Gastroesophageal sphincter (tissue), 4 donors: Measurements from ENCODE around the gene SLC22A7. TPM values are rescaled to one million over a fixed set of nuclear protein-coding genes. Genes with fewer than 3 reads are reported as not detected.
"Not testable (repeated sequence)": the region's sequence is repeated elsewhere in the genome, so short reads cannot be mapped to it uniquely, and the experiment has no call there.

Experiments
- ATAC-seq: fragments of 150-250 bp; one replicate; pipeline ENCODE4 v1.9.1; 2016; ENCODE audit warnings: mild to moderate bottlenecking, moderate library complexity
- H3K27ac ChIP-seq, 4 donors: fragments of 200-600 bp; sonication (generic) in 3 of 4; 1 replicate in 3 of 4; 2 replicates in 1 of 4; pipeline ENCODE4 v1.5.1; 2016 to 2019
- H3K27me3 ChIP-seq: fragments of 200-600 bp; sonication (generic); one replicate; pipeline ENCODE4 v1.5.1; 2019
- H3K36me3 ChIP-seq, 2 donors: fragments of 200-600 bp; sonication (generic); one replicate each; pipeline ENCODE4 v1.5.1; 2019; ENCODE audit warnings: control low read depth in 1 of 2
- H3K4me1 ChIP-seq, 3 donors: fragments of 200-600 bp; sonication (generic); 1 replicate in 2 of 3; 2 replicates in 1 of 3; pipeline ENCODE4 v1.5.1; 2016 to 2019; ENCODE audit warnings: control low read depth in 2 of 3
- H3K4me3 ChIP-seq, 2 donors: fragments of 200-600 bp; sonication (generic); one replicate each; pipeline ENCODE4 v1.5.1; 2019; ENCODE audit warnings: mild to moderate bottlenecking in 1 of 2, moderate library complexity in 1 of 2
- H3K9me3 ChIP-seq, 3 donors: fragments of 200-600 bp; sonication (generic); one replicate each; pipeline ENCODE4 v1.5.1; 2017 to 2019; ENCODE audit warnings: control low read depth in 2 of 3
- EP300 ChIP-seq: sonication (generic); formaldehyde crosslinking; IDR thresholded peaks from one replicate; pipeline ENCODE4 v1.6.1; 2017; ENCODE audit warnings: antibody characterized with exemption, mild to moderate bottlenecking
- POLR2A ChIP-seq, 2 donors: fragments of 450-650 bp; IDR thresholded peaks; one replicate each; pipeline ENCODE4 v1.6.1; 2017; ENCODE audit warnings: antibody characterized with exemption in 2 of 2, mild to moderate bottlenecking in 2 of 2, moderate library complexity in 1 of 2
- POLR2AphosphoS5 ChIP-seq: sonication (generic); formaldehyde crosslinking; IDR thresholded peaks from one replicate; pipeline ENCODE4 v1.6.1; 2017; ENCODE audit warnings: antibody characterized with exemption
- WGBS, 2 donors: methylation state at CpG; one replicate each; pipeline ENCODE4 v1.1.5; 2018; ENCODE audit warnings: low coverage in 1 of 2; 5-methylcytosine and 5-hydroxymethylcytosine counted together
- small RNA-seq, 4 donors: library from RNA; depleted of rRNA; stranded (forward); fragments of <200 nt; gene quantifications; one replicate each; pipeline ENCODE3, GENCODE V24; 2016
- total RNA-seq, 4 donors: library from RNA; depleted of rRNA; stranded (reverse); fragments of >200 nt; gene quantifications; one replicate each; pipeline ENCODE4 v1.1.0, GENCODE V29; 2016
- TF ChIP-seq, protein P1 (sequence below), 4 experiments: fragments of 200-600 bp in 2 of 4; fragments of 450-650 bp in 2 of 4; sonication (generic) in 1 of 4; IDR thresholded peaks; one replicate each; pipeline ENCODE4 v1.5.1; 2017 to 2019; ENCODE audit warnings: antibody characterized with exemption in 4 of 4, mild to moderate bottlenecking in 2 of 4, moderate library complexity in 2 of 4

SLC22A7 gene
- total RNA-seq, 4 donors from 2014 or later = not detected

DNA sequence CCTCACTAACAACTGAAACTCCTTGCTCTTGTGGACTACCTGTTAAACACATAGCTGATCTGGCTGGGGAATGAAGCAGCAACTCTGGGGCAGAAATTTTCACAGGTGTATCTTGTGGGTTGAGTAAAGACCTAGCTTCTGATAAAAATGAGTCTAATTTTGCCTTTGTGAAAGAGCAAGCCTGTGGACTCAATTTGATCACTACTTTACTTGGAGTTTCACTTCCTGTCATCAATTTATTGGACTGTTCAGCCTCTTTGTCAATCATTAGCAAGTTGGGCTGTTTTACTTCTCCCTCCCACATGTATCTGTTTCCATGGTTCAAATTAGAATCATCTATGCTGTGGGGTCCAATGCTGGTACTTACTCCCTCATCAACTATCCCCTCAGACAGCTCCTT, 40.2 kb downstream of the SLC22A7 start:
- no peaks in the 10 kb centered on the region for H3K9me3 ChIP-seq
- no peaks in the 10 kb centered on the region for H3K4me1 ChIP-seq
- ATAC-seq = no peak
- H3K36me3 ChIP-seq = peaks cover 0 to 70% of the 10 kb centered on the region in 2 donors
- H3K4me3 ChIP-seq = no peak overlapping the region
- H3K27ac ChIP-seq = no peak overlapping the region
- no peak for TF ChIP-seq POLR2AphosphoS5
- TF ChIP-seq, protein P1, sequence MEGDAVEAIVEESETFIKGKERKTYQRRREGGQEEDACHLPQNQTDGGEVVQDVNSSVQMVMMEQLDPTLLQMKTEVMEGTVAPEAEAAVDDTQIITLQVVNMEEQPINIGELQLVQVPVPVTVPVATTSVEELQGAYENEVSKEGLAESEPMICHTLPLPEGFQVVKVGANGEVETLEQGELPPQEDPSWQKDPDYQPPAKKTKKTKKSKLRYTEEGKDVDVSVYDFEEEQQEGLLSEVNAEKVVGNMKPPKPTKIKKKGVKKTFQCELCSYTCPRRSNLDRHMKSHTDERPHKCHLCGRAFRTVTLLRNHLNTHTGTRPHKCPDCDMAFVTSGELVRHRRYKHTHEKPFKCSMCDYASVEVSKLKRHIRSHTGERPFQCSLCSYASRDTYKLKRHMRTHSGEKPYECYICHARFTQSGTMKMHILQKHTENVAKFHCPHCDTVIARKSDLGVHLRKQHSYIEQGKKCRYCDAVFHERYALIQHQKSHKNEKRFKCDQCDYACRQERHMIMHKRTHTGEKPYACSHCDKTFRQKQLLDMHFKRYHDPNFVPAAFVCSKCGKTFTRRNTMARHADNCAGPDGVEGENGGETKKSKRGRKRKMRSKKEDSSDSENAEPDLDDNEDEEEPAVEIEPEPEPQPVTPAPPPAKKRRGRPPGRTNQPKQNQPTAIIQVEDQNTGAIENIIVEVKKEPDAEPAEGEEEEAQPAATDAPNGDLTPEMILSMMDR (IDR thresholded peaks at IDR 0.05) = no peak
- no peaks in the 10 kb centered on the region for H3K27me3 ChIP-seq

DNA sequence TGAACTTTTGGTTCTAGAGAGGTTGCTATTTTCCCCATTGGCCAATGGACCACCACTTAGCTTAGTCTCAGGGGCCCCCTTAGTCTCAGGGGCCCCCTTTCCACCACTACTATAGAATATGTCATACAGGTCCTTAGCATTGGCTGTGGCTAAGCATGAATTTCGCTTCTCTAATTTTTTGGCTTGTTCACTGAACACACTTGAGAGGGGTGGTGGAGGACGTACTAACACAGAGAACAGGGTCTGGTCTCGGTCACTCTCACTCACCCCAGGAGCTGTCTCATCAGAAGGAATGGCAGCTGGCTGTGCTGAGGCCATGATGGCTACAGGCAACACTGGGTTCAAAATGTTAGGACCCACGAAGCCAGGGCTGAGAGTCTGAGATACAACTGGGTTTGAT, 41.1 kb downstream of the SLC22A7 start:
- WGBS, 2 donors = 100% methylated on average over 1 of the region's 4 CpGs; no CpG with 5 or more reads in 1 of the 2 donors
- H3K9me3 ChIP-seq = no peaks in the 10 kb centered on the region
- H3K27ac ChIP-seq = no peak overlapping the region
- ATAC-seq = no peak
- H3K27me3 ChIP-seq = no peaks in the 10 kb centered on the region
- peaks cover 0 to 80% of the 10 kb centered on the region in 2 donors for H3K36me3 ChIP-seq
- no peaks in the 10 kb centered on the region for H3K4me1 ChIP-seq
- no peak overlapping the region for H3K4me3 ChIP-seq
- TF ChIP-seq, protein P1 (IDR thresholded peaks at IDR 0.05) = no peak
- TF ChIP-seq EP300 = no peak
- TF ChIP-seq POLR2AphosphoS5 = no peak
- no peak for TF ChIP-seq POLR2A (IDR thresholded peaks at IDR 0.05)

DNA sequence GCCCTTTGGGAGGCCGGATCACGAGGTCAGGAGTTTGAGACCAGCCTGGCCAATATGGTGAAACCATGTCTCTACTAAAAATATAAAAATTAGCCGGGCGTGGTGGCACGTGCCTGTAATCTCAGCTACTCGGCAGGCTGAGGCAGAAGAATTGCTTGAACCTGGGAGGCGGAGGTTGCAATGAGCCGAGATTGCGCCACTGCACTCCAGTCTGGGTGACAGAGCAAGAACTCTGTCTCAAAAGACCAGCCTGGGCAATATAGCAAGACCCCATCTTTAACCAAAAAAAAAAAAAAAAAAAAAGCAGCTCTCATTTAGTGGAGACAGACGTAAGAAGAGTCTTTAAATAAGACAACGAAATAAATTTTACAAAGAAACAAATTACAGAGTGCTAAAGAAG, 48.2 kb downstream of the SLC22A7 start:
- H3K36me3 ChIP-seq = peaks cover 9 to 98% of the 10 kb centered on the region in 2 donors
- not testable (repeated sequence) for H3K27ac ChIP-seq, H3K9me3 ChIP-seq, H3K4me1 ChIP-seq, H3K4me3 ChIP-seq, H3K27me3 ChIP-seq, ATAC-seq
- WGBS, 2 donors = 99% methylated on average over 9 of the region's 11 CpGs; no CpG with 5 or more reads in 1 of the 2 donors

DNA sequence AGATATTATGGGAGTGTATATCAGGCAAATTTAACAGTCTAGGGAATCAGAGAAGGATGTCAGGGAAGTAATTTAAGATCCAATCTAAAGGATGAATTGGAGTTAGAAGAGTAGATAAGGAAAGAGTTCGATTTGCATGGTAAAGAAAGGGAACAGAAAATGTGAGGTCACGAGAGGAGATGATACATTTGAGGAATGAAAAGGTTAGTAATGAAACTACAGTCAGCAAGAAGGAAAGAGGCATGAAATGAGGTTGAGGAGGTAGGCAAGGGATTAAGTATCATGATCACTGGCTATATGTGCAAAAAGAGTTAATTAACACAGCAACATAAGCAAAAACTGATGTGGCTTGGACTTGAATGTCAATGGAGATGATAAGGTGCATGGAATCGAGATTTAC, 49.0 kb downstream of the SLC22A7 start:
- Histone ChIP-seq H3K9me3 (no peaks in the 10 kb centered on the region), H3K27ac (no peak overlapping the region), H3K4me3 (no peak overlapping the region), H3K27me3 (no peaks in the 10 kb centered on the region), H3K4me1 (no peaks in the 10 kb centered on the region), H3K36me3 (peaks cover 9 to 98% of the 10 kb centered on the region in 2 donors)
- no peak for TF ChIP-seq EP300
- no peak for TF ChIP-seq POLR2AphosphoS5
- TF ChIP-seq, protein P1 (IDR thresholded peaks at IDR 0.05) = no peak
- no peak for TF ChIP-seq POLR2A (IDR thresholded peaks at IDR 0.05)
- ATAC-seq = no peak
- 67 to 88% methylated on average over 2 to 3 of the region's 3 CpGs for WGBS, 2 donors

DNA sequence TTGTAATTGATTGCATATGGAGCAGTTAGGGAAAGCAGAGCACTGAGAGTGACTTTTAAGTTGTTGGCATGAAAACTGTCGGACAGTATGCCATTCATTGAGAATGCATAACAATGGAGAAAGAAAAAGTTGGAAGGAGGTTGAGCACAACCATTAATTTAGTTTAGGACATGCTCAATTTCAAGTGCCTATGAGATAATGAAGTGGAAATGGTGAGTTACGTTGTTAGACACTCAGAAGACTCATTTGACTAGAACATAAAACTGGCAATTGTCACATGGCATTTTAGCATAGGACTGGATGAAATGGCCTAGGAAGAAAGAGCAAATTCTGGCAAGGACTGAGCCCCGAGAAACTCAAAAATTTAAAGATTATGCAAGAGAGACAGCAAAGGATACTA, 49.4 kb downstream of the SLC22A7 start:
- Histone ChIP-seq H3K9me3 (no peaks in the 10 kb centered on the region), H3K27me3 (no peaks in the 10 kb centered on the region), H3K36me3 (peaks cover 9 to 98% of the 10 kb centered on the region in 2 donors), H3K4me1 (no peaks in the 10 kb centered on the region), H3K27ac (no peak overlapping the region), H3K4me3 (no peak overlapping the region)
- TF ChIP-seq POLR2AphosphoS5 (no peak), EP300 (no peak), POLR2A (IDR thresholded peaks at IDR 0.05) (no peak)
- TF ChIP-seq, protein P1 (IDR thresholded peaks at IDR 0.05) = no peak
- ATAC-seq = no peak
- 65 to 86% methylated on average over 3 of the region's 3 CpGs for WGBS, 2 donors

DNA sequence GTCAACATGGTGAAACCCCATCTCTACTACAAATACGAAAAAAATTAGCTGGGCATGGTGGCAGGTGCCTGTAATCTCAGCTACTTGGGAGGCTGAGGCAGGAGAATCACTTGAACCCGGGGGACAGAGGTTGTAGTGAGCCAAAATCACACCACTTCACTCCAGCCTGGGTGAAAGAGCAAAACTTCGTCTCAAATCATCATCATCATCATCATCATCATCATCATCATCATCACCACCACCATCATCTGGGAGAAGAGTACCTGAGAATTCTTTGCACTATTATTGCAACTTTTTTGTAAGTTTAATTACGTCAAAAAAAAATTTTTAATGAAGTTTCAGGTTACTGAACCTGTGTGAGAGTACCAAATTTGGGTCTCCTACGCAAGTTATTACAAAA, 53.9 kb downstream of the SLC22A7 start:
- H3K27ac ChIP-seq, H3K9me3 ChIP-seq, H3K27me3 ChIP-seq, ATAC-seq, H3K4me1 ChIP-seq, H3K4me3 ChIP-seq: not testable (repeated sequence)
- peaks cover 15 to 92% of the 10 kb centered on the region in 2 donors for H3K36me3 ChIP-seq
- WGBS, 2 donors = 86 to 89% methylated on average over 4 of the region's 5 CpGs

Small RNA genes within 50 kb of the gene (small RNA-seq; reads per million reads assigned to genes)
- 0 reads per million in 4 donors for gene RPL12P47

Other genes starting within 250 kb of the SLC22A7 start
- 10 to 100 TPM; 10.9 to 16.6 (median 13.5) TPM for gene CUL7, start 244.4 kb upstream of the SLC22A7 start, total RNA-seq
- 10 to 100 TPM; 17.3 to 35.4 (median 21.2) TPM for gene MRPL2, start 238.8 kb upstream of the SLC22A7 start, total RNA-seq
- 10 to 100 TPM; 18.0 to 43.4 (median 30.2) TPM for gene KLC4, start 238.6 kb upstream of the SLC22A7 start, total RNA-seq
- gene PTK7, start 221.9 kb upstream of the SLC22A7 start, total RNA-seq = 10 to 100 TPM in 1 of 4 donors, 1 to 10 TPM in 3; 2.0 to 11.6 (median 7.7) TPM
- 100 to 1,000 TPM in 3 of 4 donors, 10 to 100 TPM in 1; 92.6 to 192 (median 117) TPM for gene SRF, start 127.0 kb upstream of the SLC22A7 start, total RNA-seq
- gene CUL9, start 116.1 kb upstream of the SLC22A7 start, total RNA-seq = 10 to 100 TPM; 23.2 to 36.6 (median 24.2) TPM
- gene DNPH1, start 68.8 kb upstream of the SLC22A7 start, total RNA-seq = 10 to 100 TPM; 66.5 to 95.0 (median 86.6) TPM
- under 1 TPM in 2 of 4 donors, not detected in 2; 0.08 to 0.20 TPM for gene TTBK1, start 54.8 kb upstream of the SLC22A7 start, total RNA-seq
- gene CRIP3, start 10.6 kb downstream of the SLC22A7 start, total RNA-seq = not detected
- 10 to 100 TPM; 11.7 to 22.1 (median 18.4) TPM for gene ZNF318, start 71.4 kb downstream of the SLC22A7 start, total RNA-seq
- 10 to 100 TPM in 3 of 4 donors, 1 to 10 TPM in 1; 7.1 to 19.4 (median 10.2) TPM for gene ABCC10, start 129.3 kb downstream of the SLC22A7 start, total RNA-seq
- gene DLK2, start 157.3 kb downstream of the SLC22A7 start, total RNA-seq = under 1 TPM in 1 of 4 donors, not detected in 3; 0.54 TPM
- gene TJAP1, start 179.3 kb downstream of the SLC22A7 start, total RNA-seq = 10 to 100 TPM; 20.1 to 36.0 (median 27.8) TPM
- gene LRRC73, start 212.1 kb downstream of the SLC22A7 start, total RNA-seq = under 1 TPM in 2 of 4 donors, not detected in 2; 0.16 to 0.31 TPM
- 100 to 1,000 TPM in 1 of 4 donors, 10 to 100 TPM in 3; 66.4 to 110 (median 82.8) TPM for gene YIPF3, start 218.7 kb downstream of the SLC22A7 start, total RNA-seq
- gene POLR1C, start 218.8 kb downstream of the SLC22A7 start, total RNA-seq = 10 to 100 TPM; 16.9 to 30.4 (median 24.7) TPM